CD4-positive, CD25-positive, alpha-beta regulatory T cell (primary cell): ENCODE measurements around the gene ADAMTSL3. TPM values are rescaled to one million over a fixed set of nuclear protein-coding genes. Genes with fewer than 3 reads are reported as not detected.

Experiments used
- ATAC-seq, 2 donors: fragments of 150-1000 bp; cut with Tn5 transposase; one replicate each; pipeline ENCODE4 v1.10.0; 2021; ENCODE audit warnings: low read depth in 2 of 2, moderate number of reproducible peaks in 2 of 2, moderate library complexity in 1 of 2
- DNase-seq, 3 donors: peaks; one replicate each; pipeline versions ENCODE4 v3.0.0 to v3.0.0-alpha.2; 2012 to 2022; ENCODE audit warnings: mixed read lengths in 1 of 3
- H3K27ac ChIP-seq: one replicate; pipeline ENCODE4 v1.7.0; 2013; ENCODE audit warnings: mild to moderate bottlenecking, low read length; ENCODE audit not compliant: insufficient read depth, poor library complexity, severe bottlenecking
- H3K27me3 ChIP-seq: one replicate; pipeline ENCODE4 v1.7.0; 2013; ENCODE audit warnings: low read length; ENCODE audit not compliant: control insufficient read depth, insufficient read depth
- H3K36me3 ChIP-seq: one replicate; pipeline ENCODE4 v1.7.0; 2013; ENCODE audit warnings: mild to moderate bottlenecking, low read length, moderate library complexity; ENCODE audit not compliant: control insufficient read depth, insufficient read depth
- H3K4me1 ChIP-seq: 2 replicates; pipeline ENCODE4 v1.7.0; 2013; ENCODE audit warnings: mild to moderate bottlenecking, low read length; ENCODE audit not compliant: insufficient read depth, control insufficient read depth, poor library complexity, severe bottlenecking
- H3K4me3 ChIP-seq: one replicate; pipeline ENCODE4 v1.7.0; 2013; ENCODE audit warnings: low read depth, mild to moderate bottlenecking, low read length, moderate library complexity
- H3K9me3 ChIP-seq, 2 experiments: 1 replicate in 1 of 2; 2 replicates in 1 of 2; pipeline ENCODE4 v1.7.0; 2013; ENCODE audit warnings: low read length in 2 of 2, mild to moderate bottlenecking in 1 of 2, moderate library complexity in 1 of 2; ENCODE audit not compliant: control insufficient read depth in 2 of 2
- H3K27ac Mint-ChIP-seq, 3 donors: one replicate each; pipeline ENCODE4 v1.8.0; 2020 to 2022; ENCODE audit warnings: mild to moderate bottlenecking in 3 of 3, mixed read lengths in 3 of 3, moderate library complexity in 2 of 3
- H3K27me3 Mint-ChIP-seq: one replicate; pipeline ENCODE4 v1.8.0; 2022; ENCODE audit warnings: mild to moderate bottlenecking, mixed read lengths
- H3K36me3 Mint-ChIP-seq: one replicate; pipeline ENCODE4 v1.8.0; 2020; ENCODE audit warnings: mixed read lengths
- H3K4me1 Mint-ChIP-seq, 4 donors: one replicate each; pipeline ENCODE4 v1.8.0; 2020 to 2022; ENCODE audit warnings: mixed read lengths in 4 of 4, mild to moderate bottlenecking in 1 of 4
- H3K4me3 Mint-ChIP-seq, 4 donors: one replicate each; pipeline ENCODE4 v1.8.0; 2020 to 2022; ENCODE audit warnings: mild to moderate bottlenecking in 4 of 4, mixed read lengths in 4 of 4, moderate library complexity in 3 of 4
- H3K9me3 Mint-ChIP-seq, 7 donors: one replicate each; pipeline ENCODE4 v1.8.0; 2020 to 2022; ENCODE audit warnings: mixed read lengths in 7 of 7, mild to moderate bottlenecking in 3 of 7, moderate library complexity in 2 of 7
- polyA plus RNA-seq, 4 donors: library from polyadenylated mRNA; unstranded; fragments of 300-500 nt; fragmentation: Illumina TruSeq; gene quantifications; one replicate each; pipeline ENCODE4 v1.2.3, GENCODE V29; 2021
- total RNA-seq: library from RNA; stranded (reverse); gene quantifications from one replicate; pipeline ENCODE4 v1.2.3, GENCODE V29; 2022

The ADAMTSL3 gene
- total and polyA plus RNA-seq, 5 donors from 2014 or later: not detected

DNA sequence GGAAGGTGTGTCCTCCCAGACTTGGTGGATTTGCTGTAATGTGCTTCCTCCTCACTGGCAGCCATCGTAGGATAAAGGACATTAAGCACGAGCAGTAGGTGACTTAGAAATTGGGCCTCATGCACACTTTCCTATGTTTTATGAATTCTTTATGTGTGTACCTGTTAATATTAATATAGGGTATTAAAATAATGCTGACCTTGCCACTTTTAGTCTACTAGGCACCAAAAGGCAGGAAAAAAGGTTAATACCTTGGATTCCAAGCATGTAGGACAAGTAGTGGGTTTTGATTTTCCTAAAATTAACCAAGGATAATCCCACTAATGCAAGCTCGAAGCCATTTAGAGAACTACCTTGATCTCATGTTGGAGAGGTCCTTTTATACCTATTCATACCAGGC, 55.9 kb downstream of the ADAMTSL3 start:
- no peak for ATAC-seq
- no peak overlapping the region for H3K27ac ChIP-seq
- peaks cover 2% of the 10 kb centered on the region for H3K27me3 ChIP-seq
- H3K4me1 ChIP-seq: no peaks in the 10 kb centered on the region
- peaks cover 4% of the 10 kb centered on the region for H3K27me3 Mint-ChIP-seq
- peaks cover 0 to 1% (median 0%) of the 10 kb centered on the region in 7 donors for H3K9me3 Mint-ChIP-seq
- no peaks in the 10 kb centered on the region for H3K36me3 ChIP-seq
- no peaks in the 10 kb centered on the region for H3K9me3 ChIP-seq
- no peak for DNase-seq
- H3K27ac Mint-ChIP-seq: no peak overlapping the region
- no peak overlapping the region for H3K4me3 ChIP-seq
- H3K4me1 Mint-ChIP-seq: no peaks in the 10 kb centered on the region
- H3K4me3 Mint-ChIP-seq: no peak overlapping the region
- H3K36me3 Mint-ChIP-seq: no peaks in the 10 kb centered on the region

DNA sequence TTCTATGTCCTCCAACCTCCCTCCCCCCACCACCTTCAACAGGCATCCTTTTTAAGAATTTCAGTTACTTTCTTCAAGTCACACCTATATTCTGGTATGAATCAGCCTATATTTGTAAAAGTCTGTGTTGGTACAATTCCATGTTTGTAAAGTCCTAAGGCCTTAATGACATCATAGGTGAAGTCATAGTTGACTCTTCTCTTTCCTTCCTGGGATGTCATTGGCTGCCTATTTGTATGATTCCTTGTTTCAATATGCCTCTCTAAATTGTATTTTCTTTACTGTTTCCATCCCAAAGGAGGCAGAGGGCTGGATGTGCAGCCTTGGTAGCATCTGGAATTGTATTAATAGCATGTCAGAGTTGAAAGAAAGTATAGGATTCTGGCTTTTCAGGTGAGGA, 56.5 kb downstream of the ADAMTSL3 start:
- H3K27me3 ChIP-seq: peaks cover 2% of the 10 kb centered on the region

DNA sequence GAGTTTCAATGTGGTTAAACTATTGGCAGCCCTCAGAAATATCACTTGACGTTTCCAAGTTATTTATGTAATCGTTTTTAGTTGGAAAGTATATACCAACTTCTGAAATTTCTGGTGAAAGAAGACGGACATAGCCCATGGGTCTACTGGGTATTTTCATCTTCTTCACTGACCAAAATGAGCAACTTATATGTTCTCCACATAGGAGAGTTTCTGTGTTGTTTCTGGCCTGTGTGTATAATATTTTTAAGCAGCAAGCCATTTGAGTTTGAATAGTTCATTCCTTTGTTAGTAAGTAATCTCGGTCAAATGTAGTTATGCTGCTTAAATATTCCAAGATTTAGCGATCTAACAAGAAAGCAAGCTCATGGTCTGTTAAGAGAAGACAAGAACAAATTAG, 57.3 kb downstream of the ADAMTSL3 start:
- H3K27ac Mint-ChIP-seq: no peak overlapping the region
- H3K36me3 Mint-ChIP-seq: no peaks in the 10 kb centered on the region
- Histone ChIP-seq H3K36me3 (no peaks in the 10 kb centered on the region), H3K27me3 (peaks cover 2% of the 10 kb centered on the region), H3K4me1 (no peaks in the 10 kb centered on the region), H3K9me3 (no peaks in the 10 kb centered on the region), H3K27ac (no peak overlapping the region), H3K4me3 (no peak overlapping the region)
- H3K9me3 Mint-ChIP-seq: no peaks in the 10 kb centered on the region
- ATAC-seq (no peak), DNase-seq (no peak)
- H3K4me1 Mint-ChIP-seq: no peaks in the 10 kb centered on the region
- H3K27me3 Mint-ChIP-seq: peaks cover 4% of the 10 kb centered on the region
- no peak overlapping the region for H3K4me3 Mint-ChIP-seq

More for the DNA sequence above, 56.5 kb downstream of the ADAMTSL3 start:
- Mint-ChIP-seq H3K27me3 (peaks cover 4% of the 10 kb centered on the region), H3K36me3 (no peaks in the 10 kb centered on the region), H3K27ac (no peak overlapping the region), H3K9me3 (no peaks in the 10 kb centered on the region), H3K4me3 (no peak overlapping the region), H3K4me1 (no peaks in the 10 kb centered on the region)
- no peaks in the 10 kb centered on the region for H3K36me3 ChIP-seq
- no peaks in the 10 kb centered on the region for H3K9me3 ChIP-seq
- no peak for DNase-seq
- ATAC-seq: no peak
- H3K27ac ChIP-seq: no peak overlapping the region
- no peaks in the 10 kb centered on the region for H3K4me1 ChIP-seq
- H3K4me3 ChIP-seq: no peak overlapping the region

DNA sequence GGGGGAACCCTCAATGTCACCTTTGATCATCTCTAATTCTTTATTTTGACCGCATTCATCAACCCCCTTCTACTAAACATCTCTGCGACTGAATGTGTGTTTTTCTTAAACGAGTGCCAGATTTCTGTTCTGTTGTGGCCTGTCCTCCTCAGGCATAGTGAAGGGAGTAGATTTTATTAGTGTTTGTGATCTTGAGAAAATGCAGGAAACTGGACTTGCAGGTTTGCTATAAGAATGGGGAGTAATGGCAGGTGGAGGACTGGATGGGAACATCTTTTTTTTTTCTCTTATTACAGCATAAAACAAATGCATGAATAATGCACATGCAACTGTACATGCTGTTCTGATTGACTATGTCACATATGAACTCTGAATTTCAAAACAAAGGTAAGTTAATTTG, 59.3 kb downstream of the ADAMTSL3 start:
- no peaks in the 10 kb centered on the region for H3K36me3 ChIP-seq
- no peak for ATAC-seq
- Mint-ChIP-seq H3K4me3 (no peak overlapping the region), H3K27me3 (peaks cover 4% of the 10 kb centered on the region), H3K36me3 (no peaks in the 10 kb centered on the region), H3K9me3 (no peaks in the 10 kb centered on the region), H3K4me1 (no peaks in the 10 kb centered on the region), H3K27ac (no peak overlapping the region)
- DNase-seq: no peak
- no peaks in the 10 kb centered on the region for H3K4me1 ChIP-seq
- peaks cover 2% of the 10 kb centered on the region for H3K27me3 ChIP-seq
- no peaks in the 10 kb centered on the region for H3K9me3 ChIP-seq
- no peak overlapping the region for H3K27ac ChIP-seq
- H3K4me3 ChIP-seq: no peak overlapping the region

DNA sequence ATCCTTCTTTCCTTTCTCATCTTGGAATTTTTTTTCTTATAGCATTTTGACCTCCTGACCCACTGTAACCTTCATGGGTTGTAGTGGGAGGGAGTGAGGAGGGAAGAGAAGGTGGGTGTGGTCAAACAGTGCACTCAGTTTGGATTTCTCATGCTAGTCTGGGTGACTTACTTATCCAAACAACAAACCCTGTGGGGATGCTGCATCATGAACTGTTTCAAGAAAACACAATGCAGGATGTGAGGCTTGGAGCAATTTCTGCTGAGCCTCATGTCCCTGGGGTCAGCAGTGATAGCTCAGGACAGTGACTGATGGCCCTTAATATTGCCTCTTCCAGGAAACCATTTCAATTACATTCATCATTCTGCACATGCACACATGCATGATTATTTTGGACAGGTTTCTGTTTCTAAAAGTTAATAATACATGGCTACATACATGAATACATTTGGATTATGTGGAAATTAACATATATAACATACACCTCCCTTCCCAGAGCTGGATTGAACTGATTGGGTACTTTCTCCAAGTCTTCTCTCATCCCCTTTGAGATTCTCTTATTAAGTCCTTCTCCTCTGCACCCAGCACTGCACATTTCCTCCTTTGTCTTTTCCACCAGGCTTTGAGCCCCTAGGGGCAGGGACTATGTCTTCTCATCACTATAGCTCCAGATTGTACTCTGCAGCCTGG, 61.2 kb downstream of the ADAMTSL3 start:
- Histone ChIP-seq H3K27me3 (no peaks in the 10 kb centered on the region), H3K36me3 (no peaks in the 10 kb centered on the region), H3K4me3 (no peak overlapping the region), H3K27ac (no peak overlapping the region), H3K9me3 (no peaks in the 10 kb centered on the region), H3K4me1 (no peaks in the 10 kb centered on the region)
- Mint-ChIP-seq H3K4me3 (no peak overlapping the region), H3K36me3 (no peaks in the 10 kb centered on the region), H3K27ac (no peak overlapping the region), H3K9me3 (no peaks in the 10 kb centered on the region), H3K27me3 (peaks cover 5% of the 10 kb centered on the region), H3K4me1 (no peaks in the 10 kb centered on the region)
- no peak for ATAC-seq
- no peak for DNase-seq

DNA sequence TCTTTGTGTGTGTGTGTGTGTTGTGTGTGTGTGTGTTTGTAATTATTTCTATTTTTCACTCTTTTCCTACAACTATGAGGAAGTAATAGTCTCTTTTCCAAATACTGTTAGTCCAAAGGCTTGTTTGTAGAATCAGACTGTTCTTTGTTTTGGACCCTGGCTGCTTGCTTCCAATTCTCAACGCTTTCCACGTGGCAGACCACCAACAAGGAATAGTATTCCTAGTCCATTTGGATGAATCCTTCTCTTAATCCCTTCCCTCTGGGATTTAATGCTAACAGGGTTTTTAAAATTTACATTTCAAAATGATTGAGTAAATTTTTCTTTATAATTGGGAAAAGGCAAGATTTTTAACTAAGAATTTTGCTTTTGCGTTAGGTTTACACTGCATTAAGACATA, 62.7 kb downstream of the ADAMTSL3 start:
- peaks cover 5% of the 10 kb centered on the region for H3K27me3 Mint-ChIP-seq
- H3K36me3 ChIP-seq: no peaks in the 10 kb centered on the region
- H3K9me3 Mint-ChIP-seq: no peaks in the 10 kb centered on the region
- H3K9me3 ChIP-seq: no peaks in the 10 kb centered on the region
- H3K27me3 ChIP-seq: no peaks in the 10 kb centered on the region
- ATAC-seq (no peak), DNase-seq (no peak)
- no peak overlapping the region for H3K27ac ChIP-seq
- H3K36me3 Mint-ChIP-seq: no peaks in the 10 kb centered on the region
- H3K4me1 Mint-ChIP-seq: no peaks in the 10 kb centered on the region
- no peaks in the 10 kb centered on the region for H3K4me1 ChIP-seq
- no peak overlapping the region for H3K4me3 ChIP-seq
- H3K4me3 Mint-ChIP-seq: no peak overlapping the region
- no peak overlapping the region for H3K27ac Mint-ChIP-seq

DNA sequence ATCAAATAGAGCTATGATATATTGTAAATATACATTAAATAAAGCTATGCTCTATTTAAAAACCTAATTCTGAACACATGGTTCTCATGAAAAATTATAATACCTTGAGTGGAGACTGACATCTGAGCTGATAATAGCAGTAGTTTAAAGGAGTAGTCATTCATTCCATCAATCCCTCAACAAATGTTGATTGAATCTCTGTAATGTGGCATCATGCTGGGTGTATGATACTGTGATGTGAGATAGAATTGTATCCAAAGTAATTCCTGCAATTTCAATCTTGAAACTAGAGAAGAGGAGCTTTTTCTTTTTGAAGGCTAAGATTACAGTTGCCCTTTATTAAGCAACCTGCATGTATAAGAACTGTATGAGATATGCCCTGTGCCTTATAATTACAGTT, 63.1 kb downstream of the ADAMTSL3 start:
- Histone ChIP-seq H3K4me3 (no peak overlapping the region), H3K36me3 (no peaks in the 10 kb centered on the region), H3K4me1 (no peaks in the 10 kb centered on the region), H3K27ac (no peak overlapping the region), H3K27me3 (no peaks in the 10 kb centered on the region), H3K9me3 (no peaks in the 10 kb centered on the region)
- Mint-ChIP-seq H3K9me3 (no peaks in the 10 kb centered on the region), H3K27ac (no peak overlapping the region), H3K4me1 (no peaks in the 10 kb centered on the region), H3K36me3 (no peaks in the 10 kb centered on the region), H3K27me3 (peaks cover 5% of the 10 kb centered on the region), H3K4me3 (no peak overlapping the region)
- ATAC-seq: no peak
- DNase-seq: no peak

DNA sequence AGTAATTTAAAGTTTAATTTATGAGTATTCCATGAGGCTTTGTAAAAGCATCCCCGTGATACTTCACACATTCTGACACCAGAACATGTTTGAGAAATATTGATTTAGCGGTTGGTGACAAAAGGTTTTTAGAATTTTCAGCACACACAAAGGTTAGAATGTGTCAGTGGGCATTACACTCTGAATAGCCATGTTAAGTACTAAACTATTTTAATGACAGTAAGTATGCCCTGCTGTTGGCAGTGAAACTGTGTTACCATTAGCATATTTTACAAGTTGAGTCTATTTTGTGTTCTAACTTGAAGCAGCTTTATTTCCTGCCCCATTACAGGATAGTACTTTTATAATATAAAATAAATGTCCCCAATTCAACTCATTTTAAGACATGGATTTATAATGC, 66.5 kb downstream of the ADAMTSL3 start:
- DNase-seq (no peak), ATAC-seq (no peak)
- Mint-ChIP-seq H3K27me3 (peaks cover 5% of the 10 kb centered on the region), H3K27ac (no peak overlapping the region), H3K9me3 (no peaks in the 10 kb centered on the region), H3K4me3 (no peak overlapping the region), H3K4me1 (no peaks in the 10 kb centered on the region), H3K36me3 (no peaks in the 10 kb centered on the region)
- Histone ChIP-seq H3K27me3 (no peaks in the 10 kb centered on the region), H3K27ac (no peak overlapping the region), H3K36me3 (no peaks in the 10 kb centered on the region), H3K4me3 (no peak overlapping the region), H3K4me1 (no peaks in the 10 kb centered on the region), H3K9me3 (no peaks in the 10 kb centered on the region)
